LNCAP (cell line): ENCODE measurements around the gene CPM.

Experiments
- TF ChIP-seq, protein P1 (sequence below): fragments of 450-650 bp; IDR thresholded peaks from 2 replicates; pipeline ENCODE4 v1.5.1; 2017; ENCODE audit warnings: mild to moderate bottlenecking

The CPM gene

DNA sequence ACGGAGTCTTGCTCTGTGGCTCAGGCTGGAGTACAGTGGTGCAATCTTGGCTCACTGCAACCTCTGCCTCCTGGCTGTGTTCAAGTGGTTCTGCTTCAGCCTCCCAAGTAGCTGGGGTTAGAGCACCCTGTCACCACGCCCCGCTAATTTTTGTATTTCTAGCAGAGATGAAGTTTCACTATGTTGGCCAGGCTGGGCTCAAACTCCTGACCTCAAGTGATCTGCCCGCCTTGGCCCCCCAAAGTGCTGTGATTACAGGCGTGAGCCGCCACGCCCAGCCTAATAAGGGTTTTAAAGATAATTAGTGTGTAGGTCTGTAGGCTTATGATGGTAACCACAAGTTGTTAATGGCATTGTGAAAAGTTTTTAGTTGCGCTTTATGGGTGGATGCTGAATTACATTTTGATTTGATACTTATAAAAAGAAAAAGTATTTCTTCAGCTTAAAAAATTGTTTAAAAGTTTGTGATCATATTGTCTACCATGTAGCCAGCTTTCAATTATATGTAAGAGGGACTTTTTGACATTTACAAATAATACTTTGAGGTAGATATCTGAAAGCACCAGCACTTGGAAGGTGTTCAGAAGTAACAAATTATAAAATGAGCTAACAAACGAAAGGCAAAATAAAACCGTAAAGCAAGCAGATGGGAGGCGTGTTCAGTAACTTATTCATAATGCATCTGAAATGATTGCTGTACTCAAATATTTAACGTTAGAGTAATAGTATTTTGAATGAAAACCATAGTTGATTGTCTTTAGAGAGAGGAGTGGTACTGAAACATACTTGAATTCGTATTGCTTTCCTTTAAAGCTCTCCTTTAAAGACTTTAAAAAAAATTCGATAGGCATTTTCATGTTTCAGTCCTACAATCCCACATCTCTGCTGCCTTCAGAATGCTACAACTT, 87.9 kb downstream of the CPM start:
- TF ChIP-seq, protein P1, sequence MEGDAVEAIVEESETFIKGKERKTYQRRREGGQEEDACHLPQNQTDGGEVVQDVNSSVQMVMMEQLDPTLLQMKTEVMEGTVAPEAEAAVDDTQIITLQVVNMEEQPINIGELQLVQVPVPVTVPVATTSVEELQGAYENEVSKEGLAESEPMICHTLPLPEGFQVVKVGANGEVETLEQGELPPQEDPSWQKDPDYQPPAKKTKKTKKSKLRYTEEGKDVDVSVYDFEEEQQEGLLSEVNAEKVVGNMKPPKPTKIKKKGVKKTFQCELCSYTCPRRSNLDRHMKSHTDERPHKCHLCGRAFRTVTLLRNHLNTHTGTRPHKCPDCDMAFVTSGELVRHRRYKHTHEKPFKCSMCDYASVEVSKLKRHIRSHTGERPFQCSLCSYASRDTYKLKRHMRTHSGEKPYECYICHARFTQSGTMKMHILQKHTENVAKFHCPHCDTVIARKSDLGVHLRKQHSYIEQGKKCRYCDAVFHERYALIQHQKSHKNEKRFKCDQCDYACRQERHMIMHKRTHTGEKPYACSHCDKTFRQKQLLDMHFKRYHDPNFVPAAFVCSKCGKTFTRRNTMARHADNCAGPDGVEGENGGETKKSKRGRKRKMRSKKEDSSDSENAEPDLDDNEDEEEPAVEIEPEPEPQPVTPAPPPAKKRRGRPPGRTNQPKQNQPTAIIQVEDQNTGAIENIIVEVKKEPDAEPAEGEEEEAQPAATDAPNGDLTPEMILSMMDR = no peak

DNA sequence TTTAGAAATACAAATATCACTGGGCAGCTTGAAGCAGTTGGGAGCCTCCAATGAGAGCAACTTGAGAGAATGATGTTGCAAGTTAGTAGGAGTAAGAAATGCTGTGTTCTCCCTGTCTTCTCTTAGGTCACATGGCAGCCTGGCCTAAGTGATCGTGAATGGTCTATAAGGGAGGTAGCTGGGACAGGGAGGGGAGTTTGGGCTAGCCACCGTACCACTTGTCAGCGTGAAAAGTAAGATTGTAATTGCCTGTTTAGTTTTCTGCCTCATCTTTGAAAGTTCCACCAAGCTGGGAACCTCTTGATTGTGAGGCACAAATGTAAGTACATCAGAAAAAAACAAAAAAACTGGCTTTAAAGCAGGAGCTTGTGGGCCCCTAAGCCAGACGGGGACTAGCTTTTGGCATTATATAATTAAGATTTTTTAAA, 88.6 kb downstream of the CPM start:
- TF ChIP-seq, protein P1 = no peak

DNA sequence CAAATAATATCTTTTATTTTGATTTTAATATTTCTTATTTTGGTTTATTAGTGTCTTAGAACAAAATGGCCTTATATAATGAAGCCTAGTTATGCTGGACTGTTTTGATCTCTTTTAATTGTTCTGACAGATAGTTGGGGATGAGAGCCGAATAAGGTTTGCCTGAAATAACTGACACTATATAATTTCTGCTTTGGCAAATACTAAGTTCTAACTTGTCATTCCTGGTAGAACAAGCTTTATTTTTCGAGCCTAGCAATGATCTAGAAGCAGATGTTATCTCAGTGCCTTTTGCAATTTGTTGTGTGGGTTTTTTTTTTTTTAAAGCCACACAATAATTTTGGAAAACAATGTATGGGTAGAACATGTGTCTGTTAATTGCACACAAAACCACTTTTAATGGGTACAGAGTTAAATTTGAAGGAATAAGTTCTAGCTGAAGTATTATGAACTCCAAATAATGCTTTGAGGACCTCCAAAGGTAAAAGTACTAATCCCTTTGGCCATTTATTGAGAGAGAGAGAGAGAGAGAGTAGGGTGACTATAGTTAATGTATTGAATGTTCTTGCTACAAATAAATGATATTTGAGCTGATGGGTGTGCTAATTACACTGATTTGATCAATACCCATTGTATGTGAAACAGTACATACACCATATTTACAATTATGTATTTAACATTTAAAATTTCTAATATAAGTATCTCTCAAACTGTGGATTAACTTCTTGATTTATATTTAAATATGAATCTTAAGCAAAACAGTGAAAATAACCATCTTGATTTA, 90.0 kb downstream of the CPM start:
- TF ChIP-seq, protein P1 = no peak

DNA sequence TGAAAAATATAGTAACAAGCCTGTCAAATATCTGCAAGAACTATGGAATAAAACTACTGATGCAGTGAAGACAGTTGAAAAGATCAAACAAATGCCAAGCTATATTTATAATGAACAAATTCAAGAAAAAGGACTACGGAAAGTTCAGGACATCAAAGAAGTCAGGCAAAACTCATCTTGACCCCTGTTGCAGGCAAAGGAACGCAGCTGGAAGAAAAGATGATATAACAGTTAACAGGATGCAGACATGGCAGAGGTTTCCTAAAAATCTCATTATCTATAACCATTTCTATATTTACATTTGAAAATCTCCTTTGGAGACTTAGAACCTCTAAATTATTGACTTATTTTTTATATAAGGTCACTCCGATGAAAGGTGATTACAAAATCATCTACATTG, 90.8 kb downstream of the CPM start:
- TF ChIP-seq, protein P1 = no peak

DNA sequence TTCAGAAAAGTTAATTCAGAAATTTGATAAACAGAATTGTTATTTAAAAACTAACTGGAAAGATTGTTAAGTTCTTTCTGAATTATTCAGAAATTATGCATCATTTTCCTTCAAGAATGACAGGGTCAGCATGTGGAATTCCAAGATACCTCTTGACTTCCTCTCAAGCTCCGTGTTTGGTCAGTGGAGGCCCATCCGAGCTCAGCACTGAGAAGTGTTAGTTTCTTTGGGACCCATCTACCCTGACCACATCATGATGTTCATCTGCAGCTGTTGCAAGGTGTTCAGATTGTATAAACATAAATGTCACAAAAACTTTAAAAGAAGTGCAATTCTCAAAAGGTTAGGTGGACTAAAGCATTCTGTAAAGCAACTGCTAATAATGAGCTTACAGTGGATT, 91.3 kb downstream of the CPM start:
- TF ChIP-seq, protein P1 = no peak

DNA sequence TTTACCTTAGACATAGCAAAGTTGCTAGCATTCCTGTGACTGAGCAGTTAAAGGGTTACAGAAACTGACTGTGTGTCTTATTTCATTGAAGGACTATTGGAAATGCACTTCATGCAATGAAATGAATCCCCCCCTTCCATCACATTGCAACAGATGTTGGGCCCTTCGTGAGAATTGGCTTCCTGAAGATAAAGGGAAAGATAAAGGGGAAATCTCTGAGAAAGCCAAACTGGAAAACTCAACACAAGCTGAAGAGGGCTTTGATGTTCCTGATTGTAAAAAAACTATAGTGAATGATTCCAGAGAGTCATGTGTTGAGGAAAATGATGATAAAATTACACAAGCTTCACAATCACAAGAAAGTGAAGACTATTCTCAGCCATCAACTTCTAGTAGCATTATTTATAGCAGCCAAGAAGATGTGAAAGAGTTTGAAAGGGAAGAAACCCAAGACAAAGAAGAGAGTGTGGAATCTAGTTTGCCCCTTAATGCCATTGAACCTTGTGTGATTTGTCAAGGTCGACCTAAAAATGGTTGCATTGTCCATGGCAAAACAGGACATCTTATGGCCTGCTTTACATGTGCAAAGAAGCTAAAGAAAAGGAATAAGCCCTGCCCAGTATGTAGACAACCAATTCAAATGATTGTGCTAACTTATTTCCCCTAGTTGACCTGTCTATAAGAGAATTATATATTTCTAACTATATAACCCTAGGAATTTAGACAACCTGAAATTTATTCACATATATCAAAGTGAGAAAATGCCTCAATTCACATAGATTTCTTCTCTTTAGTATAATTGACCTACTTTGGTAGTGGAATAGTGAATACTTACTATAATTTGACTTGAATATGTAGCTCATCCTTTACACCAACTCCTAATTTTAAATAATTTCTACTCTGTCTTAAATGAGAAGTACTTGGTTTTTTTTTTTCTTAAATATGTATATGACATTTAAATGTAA, 93.5 kb downstream of the CPM start:
- TF ChIP-seq, protein P1 = no peak
